Spleen (tissue), 7 donors: Measurements from ENCODE around the gene FAM240A.

Experiments used
- CTCF ChIP-seq, 11 experiments: fragments of 200-600 bp in 7 of 11; fragments of 450-650 bp in 4 of 11; sonication (generic) in 4 of 11; IDR thresholded peaks in 8 of 11; conservative IDR thresholded peaks in 3 of 11; 1 replicate in 7 of 11; 2 replicates in 4 of 11; pipeline versions ENCODE4 v1.4.0 to v1.8.0; 2016 to 2021; ENCODE audit warnings: antibody characterized with exemption in 11 of 11, inconsistent platforms in 4 of 11, mild to moderate bottlenecking in 1 of 11
- POLR2A ChIP-seq, 3 donors: fragments of 450-650 bp; IDR thresholded peaks; one replicate each; pipeline ENCODE4 v1.5.1; 2017; ENCODE audit warnings: antibody characterized with exemption in 3 of 3, mild to moderate bottlenecking in 1 of 3
- POLR2AphosphoS5 ChIP-seq, 3 donors: sonication (generic); formaldehyde crosslinking; IDR thresholded peaks; one replicate each; pipeline ENCODE4 v1.5.1; 2017; ENCODE audit warnings: antibody characterized with exemption in 3 of 3
- donor health status: DM: no; HTN: no; CAD: no; lungs with moderate emphysema.
- donor health status: DM: no; HTN: no; CAD: no.
- donor health status: DM: no; HTN: no; CAD: no.

- no peak for TF ChIP-seq POLR2A (IDR thresholded peaks at IDR 0.05)
- no peak for TF ChIP-seq POLR2AphosphoS5 (IDR thresholded peaks at IDR 0.05)
- TF ChIP-seq CTCF (IDR thresholded peaks at IDR 0.05 in 8 of 11, conservative IDR thresholded peaks at IDR 0.05 in 3 of 11) = no peak
Measured at GRCh38 chr3:46614431-46614830, 2.1 kb downstream of the FAM240A start.
